Peyer's patch (tissue), 4 donors: ENCODE data around the gene DPM2. TPM values are rescaled to one million over a fixed set of nuclear protein-coding genes. Genes with fewer than 3 reads are reported as not detected.

Source experiments
- DNase-seq, 3 donors: peaks; one replicate each; pipeline ENCODE4 v3.0.0-alpha.2; 2017 to 2019
- H3K27ac ChIP-seq, 4 donors: fragments of 200-600 bp; sonication (generic); one replicate each; pipeline ENCODE4 v1.5.1; 2016 to 2019
- H3K27me3 ChIP-seq, 2 donors: fragments of 200-600 bp; sonication (generic); one replicate each; pipeline ENCODE4 v1.5.1; 2019
- H3K36me3 ChIP-seq, 3 donors: fragments of 200-600 bp; sonication (generic); one replicate each; pipeline ENCODE4 v1.5.1; 2016 to 2019
- H3K4me1 ChIP-seq, 4 donors: fragments of 200-600 bp; sonication (generic); one replicate each; pipeline ENCODE4 v1.5.1; 2016 to 2019
- H3K4me3 ChIP-seq, 4 donors: fragments of 200-600 bp; sonication (generic); 1 replicate in 3 of 4; 2 replicates in 1 of 4; pipeline ENCODE4 v1.5.1; 2016 to 2019; ENCODE audit warnings: mild to moderate bottlenecking in 1 of 4
- H3K9me3 ChIP-seq, 4 donors: fragments of 200-600 bp; sonication (generic); one replicate each; pipeline ENCODE4 v1.5.1; 2016 to 2019; ENCODE audit warnings: mild to moderate bottlenecking in 1 of 4
- CTCF ChIP-seq, 6 experiments: fragments of 450-650 bp in 4 of 6; fragments of 200-600 bp in 2 of 6; sonication (generic) in 1 of 6; IDR thresholded peaks; one replicate each; pipeline ENCODE4 v1.5.1; 2017 to 2019; ENCODE audit warnings: antibody characterized with exemption in 6 of 6, mild to moderate bottlenecking in 3 of 6, moderate library complexity in 1 of 6
- POLR2A ChIP-seq, 2 donors: fragments of 450-650 bp; IDR thresholded peaks; one replicate each; pipeline ENCODE4 v1.5.1; 2017; ENCODE audit warnings: antibody characterized with exemption in 2 of 2, mild to moderate bottlenecking in 2 of 2, moderate library complexity in 2 of 2
- total RNA-seq, 4 donors: library from RNA; depleted of rRNA; stranded (reverse); fragments of >200 nt; gene quantifications; one replicate each; pipeline ENCODE4 v1.1.0, GENCODE V29; 2016

Gene DPM2
- total RNA-seq, 4 donors from 2014 or later: 20.6 to 27.3 (median 22.1) TPM

DNA sequence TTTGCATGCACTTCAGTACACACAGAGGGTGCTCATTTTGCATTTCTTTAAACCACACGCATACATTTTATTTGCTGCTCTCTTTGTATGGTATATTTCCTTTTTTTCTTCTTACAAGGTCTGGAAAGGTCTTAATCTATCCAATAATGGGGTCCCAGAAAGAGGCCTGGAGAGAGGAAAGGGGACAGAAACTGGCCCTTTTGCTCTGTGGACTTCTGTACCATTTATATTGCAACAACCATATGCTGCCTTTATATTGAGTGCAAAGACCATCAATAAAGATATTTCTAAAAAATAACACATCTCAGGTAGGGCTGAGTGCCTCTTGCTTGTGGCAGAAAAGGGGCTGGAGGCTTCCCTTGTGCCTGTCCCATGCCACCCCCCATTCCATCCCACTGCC lies 15.5 kb upstream of the DPM2 start:
- no peaks in the 10 kb centered on the region for H3K9me3 ChIP-seq
- no peak for DNase-seq
- TF ChIP-seq POLR2A (IDR thresholded peaks at IDR 0.05) (no peak), CTCF (IDR thresholded peaks at IDR 0.05) (no peak)
- H3K4me3 ChIP-seq: no peak overlapping the region
- no peaks in the 10 kb centered on the region for H3K27me3 ChIP-seq
- peaks cover 0 to 30% (median 0%) of the 10 kb centered on the region in 3 donors for H3K36me3 ChIP-seq
- H3K27ac ChIP-seq: peak overlapping the region in 3 of 4 donors; percentile 49 to 95 (median 63)
- H3K4me1 ChIP-seq: peaks cover 9 to 64% (median 30%) of the 10 kb centered on the region in 4 donors

DNA sequence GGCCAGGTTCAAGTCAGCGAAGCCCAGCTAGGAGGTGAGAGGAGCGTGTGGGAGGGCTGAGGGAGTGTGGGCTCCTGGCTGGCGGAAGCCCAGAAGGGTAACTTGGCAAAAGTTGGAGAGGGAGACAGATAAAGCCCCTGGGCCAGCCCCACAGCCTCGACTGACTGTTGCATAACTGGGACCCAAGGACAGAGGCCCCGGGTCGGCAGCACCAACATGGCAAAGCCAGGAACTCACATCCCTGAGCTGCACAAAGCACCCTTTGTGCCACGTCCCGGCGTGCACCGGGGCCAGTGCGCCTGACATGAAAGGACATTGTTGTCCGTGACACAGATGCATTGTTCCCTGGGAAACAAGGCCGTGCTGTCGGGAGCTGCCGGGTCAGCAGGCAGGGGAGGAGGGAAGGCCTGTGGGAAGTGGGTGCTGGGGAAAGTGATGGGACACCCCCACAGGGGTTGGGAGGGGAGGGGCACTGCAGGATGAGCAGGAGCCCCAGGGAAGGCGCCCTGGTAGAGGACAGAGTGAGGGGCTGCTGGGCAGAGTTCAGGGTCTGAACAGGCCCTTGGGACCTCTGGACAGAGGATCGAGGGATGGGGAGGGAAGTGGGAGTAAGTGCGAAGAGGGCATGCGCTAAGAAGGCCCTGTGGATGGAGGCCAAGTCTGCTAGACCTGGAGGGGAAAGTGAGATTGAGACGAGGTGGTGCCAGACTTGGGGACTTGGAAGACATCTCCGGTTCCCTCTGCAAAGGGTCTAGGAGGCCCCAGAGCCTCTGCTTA lies 13.0 kb upstream of the DPM2 start:
- no peak for DNase-seq

GRCh38 chr9:127949827-127950512 lies 12.3 kb upstream of the DPM2 start:
- TF ChIP-seq POLR2A (IDR thresholded peaks at IDR 0.05) (no peak), CTCF (IDR thresholded peaks at IDR 0.05) (no peak)
- no peak for DNase-seq
- peaks cover 4 to 47% (median 16%) of the 10 kb centered on the region in 4 donors for H3K4me1 ChIP-seq
- H3K9me3 ChIP-seq: no peaks in the 10 kb centered on the region
- H3K27ac ChIP-seq: peak overlapping the region in 2 of 4 donors; percentile 7 to 41
- H3K4me3 ChIP-seq: no peak overlapping the region
- H3K36me3 ChIP-seq: peaks cover 0 to 59% (median 0%) of the 10 kb centered on the region in 3 donors
- H3K27me3 ChIP-seq: no peaks in the 10 kb centered on the region

More for the DNA sequence above, 13.0 kb upstream of the DPM2 start:
- H3K27ac ChIP-seq: peak overlapping the region in 2 of 4 donors; percentile 7 to 48
- H3K4me3 ChIP-seq: no peak overlapping the region
- H3K4me1 ChIP-seq: peaks cover 9 to 52% (median 21%) of the 10 kb centered on the region in 4 donors
- H3K36me3 ChIP-seq: peaks cover 0 to 52% (median 0%) of the 10 kb centered on the region in 3 donors
- no peaks in the 10 kb centered on the region for H3K9me3 ChIP-seq
- H3K27me3 ChIP-seq: no peaks in the 10 kb centered on the region
- no peak for TF ChIP-seq POLR2A (IDR thresholded peaks at IDR 0.05)
- no peak for TF ChIP-seq CTCF (IDR thresholded peaks at IDR 0.05)

DNA sequence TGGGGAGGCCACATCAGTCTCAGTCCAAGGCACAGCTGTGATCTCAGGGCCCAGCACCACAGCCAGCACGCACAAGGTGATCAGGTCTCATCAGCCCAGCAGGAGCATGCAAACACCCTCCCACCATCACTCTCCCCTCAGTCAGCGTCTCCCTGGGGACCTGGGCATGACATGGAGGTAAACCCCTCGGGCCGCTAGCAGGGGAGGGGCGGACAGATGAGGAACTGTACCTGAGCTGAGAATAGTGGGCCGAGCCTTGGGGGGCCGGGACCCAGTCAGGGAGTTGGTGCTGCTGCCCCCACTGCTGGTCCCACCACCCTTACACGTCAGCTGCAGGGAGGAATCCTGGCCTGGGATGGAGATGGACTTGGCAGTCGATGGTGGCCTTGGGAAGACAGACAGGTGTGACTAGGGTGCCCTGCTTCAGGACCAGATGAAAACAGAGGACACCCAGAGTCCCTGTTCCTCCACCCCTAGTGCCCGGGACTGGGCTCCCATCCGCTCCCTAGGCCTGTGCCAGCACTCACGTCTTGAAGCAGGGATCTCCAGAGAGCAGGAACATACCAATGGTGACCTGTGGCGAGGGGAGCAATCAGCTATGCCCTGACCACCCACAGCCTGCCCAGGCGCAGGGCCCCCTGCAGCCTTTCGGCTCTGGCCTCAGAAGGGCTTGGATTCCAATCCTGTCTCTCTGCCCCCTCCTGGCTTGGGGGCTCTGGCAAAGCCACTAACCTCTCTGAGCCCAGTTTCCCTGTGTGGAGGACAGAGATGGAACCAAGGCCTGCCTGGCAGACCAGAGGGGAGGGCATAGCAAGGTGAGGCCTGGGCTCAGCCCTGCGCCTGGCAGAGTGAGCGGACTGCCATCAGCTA lies 10.4 kb upstream of the DPM2 start:
- Histone ChIP-seq H3K9me3 (no peaks in the 10 kb centered on the region), H3K4me1 (peaks cover 0 to 31% (median 6%) of the 10 kb centered on the region in 4 donors), H3K4me3 (no peak overlapping the region), H3K27me3 (no peaks in the 10 kb centered on the region), H3K27ac (peak overlapping the region in 1 of 4 donors; percentile 18), H3K36me3 (peaks cover 0 to 78% (median 0%) of the 10 kb centered on the region in 3 donors)
- DNase-seq: no peak
- TF ChIP-seq CTCF (IDR thresholded peaks at IDR 0.05) (no peak), POLR2A (IDR thresholded peaks at IDR 0.05) (no peak)

GRCh38 chr9:127946728-127947127 lies 9.1 kb upstream of the DPM2 start:
- no peak for TF ChIP-seq POLR2A (IDR thresholded peaks at IDR 0.05)
- no peak for TF ChIP-seq CTCF (IDR thresholded peaks at IDR 0.05)
- peaks cover 0 to 91% (median 0%) of the 10 kb centered on the region in 3 donors for H3K36me3 ChIP-seq
- H3K9me3 ChIP-seq: no peaks in the 10 kb centered on the region
- H3K4me3 ChIP-seq: no peak overlapping the region
- peak overlapping the region in 1 of 4 donors; percentile 38 for H3K27ac ChIP-seq
- no peak for DNase-seq
- H3K27me3 ChIP-seq: no peaks in the 10 kb centered on the region
- peaks cover 0 to 30% (median 2%) of the 10 kb centered on the region in 4 donors for H3K4me1 ChIP-seq
